ENCODE measurements around the gene TRIM65.
"Not testable (repeated sequence)": the region's sequence is repeated elsewhere in the genome, so short reads cannot be mapped to it uniquely, and the experiment has no call there.

The TRIM65 gene

DNA sequence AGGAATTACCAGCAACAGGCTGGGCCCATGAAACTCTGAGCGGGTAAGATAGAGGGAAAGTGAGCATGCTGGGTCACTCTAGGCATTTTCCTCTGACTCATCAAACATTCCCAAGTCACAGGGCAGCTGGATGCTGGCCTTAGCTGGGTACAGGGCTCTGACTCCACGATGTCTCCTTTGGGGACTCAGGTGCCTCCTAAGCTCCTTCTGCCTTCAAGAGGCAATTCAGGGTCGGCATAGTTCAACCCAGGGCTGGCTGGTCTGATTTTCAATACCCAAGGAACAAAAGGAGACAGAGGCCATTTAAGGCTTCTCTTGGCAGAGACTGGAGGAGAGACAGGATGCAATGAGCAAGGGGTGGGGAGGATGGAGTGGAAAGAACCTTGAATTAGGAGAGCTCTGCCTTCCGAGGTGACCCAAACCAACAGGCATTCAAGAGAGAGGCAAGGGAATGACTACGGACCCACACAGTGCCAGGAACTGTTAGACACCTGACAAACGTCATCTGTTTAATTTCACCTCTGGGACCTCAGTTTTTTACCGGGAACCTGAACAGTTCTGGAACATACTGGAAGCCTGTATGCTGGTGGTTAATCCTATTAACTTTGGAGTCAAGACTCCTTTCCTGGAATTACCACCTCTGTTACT is 42.5 kb downstream of the TRIM65 start:
- H3K9me2 ChIP-seq (replicated peaks; ENCODE audit: low read depth, low read length) = no peaks in the 10 kb centered on the region
- H3K9me3 ChIP-seq (ENCODE audit: insufficient read depth, low read depth, low read length) = no peaks in the 10 kb centered on the region
- H3K79me2 ChIP-seq (ENCODE audit: insufficient read depth, low read length) = peaks cover 24% of the 10 kb centered on the region
- peaks cover 30% of the 10 kb centered on the region for H3K4me1 ChIP-seq (ENCODE audit: insufficient read depth, low read length, poor library complexity, severe bottlenecking)
- H3K36me3 ChIP-seq (ENCODE audit: insufficient read depth, low read length) = peaks cover 4% of the 10 kb centered on the region; the same call in 1 of the 2 replicates
- H4K20me1 ChIP-seq (ENCODE audit: insufficient read depth, low read length, poor library complexity, severe bottlenecking) = peaks cover 7% of the 10 kb centered on the region
- H3K9ac ChIP-seq (ENCODE audit: low read depth, low read length, poor library complexity, severe bottlenecking) = peak overlapping the region; percentile 78
- H3K4me2 ChIP-seq (ENCODE audit: low read depth, low read length, poor library complexity, severe bottlenecking) = peak overlapping the region; percentile 99
- H2AFZ ChIP-seq (ENCODE audit: low read length) = no peak overlapping the region
- TF ChIP-seq, protein P1, sequence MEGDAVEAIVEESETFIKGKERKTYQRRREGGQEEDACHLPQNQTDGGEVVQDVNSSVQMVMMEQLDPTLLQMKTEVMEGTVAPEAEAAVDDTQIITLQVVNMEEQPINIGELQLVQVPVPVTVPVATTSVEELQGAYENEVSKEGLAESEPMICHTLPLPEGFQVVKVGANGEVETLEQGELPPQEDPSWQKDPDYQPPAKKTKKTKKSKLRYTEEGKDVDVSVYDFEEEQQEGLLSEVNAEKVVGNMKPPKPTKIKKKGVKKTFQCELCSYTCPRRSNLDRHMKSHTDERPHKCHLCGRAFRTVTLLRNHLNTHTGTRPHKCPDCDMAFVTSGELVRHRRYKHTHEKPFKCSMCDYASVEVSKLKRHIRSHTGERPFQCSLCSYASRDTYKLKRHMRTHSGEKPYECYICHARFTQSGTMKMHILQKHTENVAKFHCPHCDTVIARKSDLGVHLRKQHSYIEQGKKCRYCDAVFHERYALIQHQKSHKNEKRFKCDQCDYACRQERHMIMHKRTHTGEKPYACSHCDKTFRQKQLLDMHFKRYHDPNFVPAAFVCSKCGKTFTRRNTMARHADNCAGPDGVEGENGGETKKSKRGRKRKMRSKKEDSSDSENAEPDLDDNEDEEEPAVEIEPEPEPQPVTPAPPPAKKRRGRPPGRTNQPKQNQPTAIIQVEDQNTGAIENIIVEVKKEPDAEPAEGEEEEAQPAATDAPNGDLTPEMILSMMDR (conservative IDR thresholded peaks at IDR 0.05; ENCODE audit: low read length) = no peak
- no peak for TF ChIP-seq EZH2phosphoT487 (IDR thresholded peaks at IDR 0.05; ENCODE audit: borderline replicate concordance)
- H3K4me3 ChIP-seq (ENCODE audit: low read length, poor library complexity, severe bottlenecking) = peak overlapping the region; percentile 89
- H3F3A ChIP-seq (ENCODE audit: low read depth) = peaks cover 6% of the 10 kb centered on the region; the same call in 1 of the 2 replicates
- no peaks in the 10 kb centered on the region for H3K27me3 ChIP-seq (ENCODE audit: insufficient read depth, low read length, poor library complexity, severe bottlenecking)

DNA sequence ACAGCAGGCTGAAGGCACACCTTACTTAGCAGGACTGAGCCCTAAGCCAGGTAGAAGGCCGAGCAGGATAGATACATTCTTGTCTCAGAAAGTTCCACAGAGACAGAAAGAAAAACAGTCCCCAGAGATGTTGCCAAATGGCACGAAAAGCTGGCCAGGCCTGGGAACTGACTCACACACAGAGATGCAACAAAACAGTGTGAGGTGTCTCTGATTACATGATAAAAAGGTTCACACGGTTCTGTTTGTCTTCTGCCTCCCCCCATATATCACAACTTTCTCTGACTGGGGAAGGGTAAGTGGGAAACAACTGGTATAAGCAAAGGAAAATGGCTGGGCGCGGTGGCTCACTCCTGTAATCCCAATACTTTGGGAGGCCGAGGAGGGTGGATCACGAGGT is 43.3 kb downstream of the TRIM65 start:
- Histone ChIP-seq H3K27me3 (ENCODE audit: insufficient read depth, low read length, poor library complexity, severe bottlenecking) (no peaks in the 10 kb centered on the region), H3K9me3 (ENCODE audit: insufficient read depth, low read depth, low read length) (no peaks in the 10 kb centered on the region), H3K4me2 (ENCODE audit: low read depth, low read length, poor library complexity, severe bottlenecking) (peak overlapping the region; percentile 99), H4K20me1 (ENCODE audit: insufficient read depth, low read length, poor library complexity, severe bottlenecking) (peaks cover 7% of the 10 kb centered on the region), H3K4me1 (ENCODE audit: insufficient read depth, low read length, poor library complexity, severe bottlenecking) (peaks cover 30% of the 10 kb centered on the region), H3K79me2 (ENCODE audit: insufficient read depth, low read length) (peaks cover 24% of the 10 kb centered on the region), H3K9ac (ENCODE audit: low read depth, low read length, poor library complexity, severe bottlenecking) (peak overlapping the region; percentile 32), H2AFZ (ENCODE audit: low read length) (no peak overlapping the region), H3F3A (ENCODE audit: low read depth) (peaks cover 3% of the 10 kb centered on the region; the same call in 1 of the 2 replicates), H3K36me3 (ENCODE audit: insufficient read depth, low read length) (peaks cover 4% of the 10 kb centered on the region; the same call in 1 of the 2 replicates), H3K4me3 (ENCODE audit: low read length, poor library complexity, severe bottlenecking) (no peak overlapping the region), H3K9me2 (replicated peaks; ENCODE audit: low read depth, low read length) (no peaks in the 10 kb centered on the region)
- TF ChIP-seq EZH2phosphoT487 (IDR thresholded peaks at IDR 0.05; ENCODE audit: borderline replicate concordance) = no peak
- TF ChIP-seq, protein P1 (conservative IDR thresholded peaks at IDR 0.05; ENCODE audit: low read length) = no peak

DNA sequence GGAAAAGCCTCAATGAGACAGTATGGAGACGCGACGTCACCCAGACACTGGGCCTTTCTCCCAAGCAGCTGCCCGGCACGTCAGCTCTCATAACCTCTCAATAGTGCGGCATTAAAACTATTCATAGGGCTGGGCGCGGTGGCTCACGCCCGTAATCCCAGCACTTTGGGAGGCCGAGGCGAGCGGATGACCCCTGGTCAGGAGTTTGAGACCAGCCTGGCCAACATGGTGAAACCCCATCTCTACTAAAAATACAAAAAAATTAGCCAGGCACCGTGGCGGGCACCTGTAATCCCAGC is 45.1 kb downstream of the TRIM65 start:
- not testable (repeated sequence) for H3K4me3 ChIP-seq (ENCODE audit: low read length, poor library complexity, severe bottlenecking); H3K9me3 ChIP-seq (ENCODE audit: insufficient read depth, low read depth, low read length); H3K4me2 ChIP-seq (ENCODE audit: low read depth, low read length, poor library complexity, severe bottlenecking); H3K27me3 ChIP-seq (ENCODE audit: insufficient read depth, low read length, poor library complexity, severe bottlenecking); H3F3A ChIP-seq (ENCODE audit: low read depth); H3K9ac ChIP-seq (ENCODE audit: low read depth, low read length, poor library complexity, severe bottlenecking); H3K9me2 ChIP-seq (replicated peaks; ENCODE audit: low read depth, low read length); H3K36me3 ChIP-seq (ENCODE audit: insufficient read depth, low read length); H2AFZ ChIP-seq (ENCODE audit: low read length); H4K20me1 ChIP-seq (ENCODE audit: insufficient read depth, low read length, poor library complexity, severe bottlenecking)
- peaks cover 21% of the 10 kb centered on the region for H3K4me1 ChIP-seq (ENCODE audit: insufficient read depth, low read length, poor library complexity, severe bottlenecking)
- peaks cover 23% of the 10 kb centered on the region for H3K79me2 ChIP-seq (ENCODE audit: insufficient read depth, low read length)

Data from Loucy (cell line).